B cell (primary cell): Measurements from ENCODE around the gene LHX5.

Experiments used
- CTCF ChIP-seq: fragments of 200-600 bp; IDR thresholded peaks from one replicate; pipeline ENCODE4 v1.8.0; 2022; ENCODE audit warnings: antibody characterized with exemption, mild to moderate bottlenecking
- EZH2 ChIP-seq: IDR thresholded peaks from 2 replicates; pipeline ENCODE4 v1.6.1; 2012; ENCODE audit warnings: borderline replicate concordance, low read depth, mild to moderate bottlenecking, moderate library complexity, low read length; ENCODE audit not compliant: insufficient read depth, poor library complexity, severe bottlenecking

GRCh38 chr12:113466454-113467141, 5.1 kb downstream of the LHX5 start:
- TF ChIP-seq CTCF (no peak), EZH2 (no peak)
